Femur (tissue), 1 donor: ENCODE results near the gene FGR.

ENCODE experiments used
- DNase-seq: peaks from one replicate; pipeline ENCODE4 v3.0.0-alpha.2; 2017

The FGR gene

DNA sequence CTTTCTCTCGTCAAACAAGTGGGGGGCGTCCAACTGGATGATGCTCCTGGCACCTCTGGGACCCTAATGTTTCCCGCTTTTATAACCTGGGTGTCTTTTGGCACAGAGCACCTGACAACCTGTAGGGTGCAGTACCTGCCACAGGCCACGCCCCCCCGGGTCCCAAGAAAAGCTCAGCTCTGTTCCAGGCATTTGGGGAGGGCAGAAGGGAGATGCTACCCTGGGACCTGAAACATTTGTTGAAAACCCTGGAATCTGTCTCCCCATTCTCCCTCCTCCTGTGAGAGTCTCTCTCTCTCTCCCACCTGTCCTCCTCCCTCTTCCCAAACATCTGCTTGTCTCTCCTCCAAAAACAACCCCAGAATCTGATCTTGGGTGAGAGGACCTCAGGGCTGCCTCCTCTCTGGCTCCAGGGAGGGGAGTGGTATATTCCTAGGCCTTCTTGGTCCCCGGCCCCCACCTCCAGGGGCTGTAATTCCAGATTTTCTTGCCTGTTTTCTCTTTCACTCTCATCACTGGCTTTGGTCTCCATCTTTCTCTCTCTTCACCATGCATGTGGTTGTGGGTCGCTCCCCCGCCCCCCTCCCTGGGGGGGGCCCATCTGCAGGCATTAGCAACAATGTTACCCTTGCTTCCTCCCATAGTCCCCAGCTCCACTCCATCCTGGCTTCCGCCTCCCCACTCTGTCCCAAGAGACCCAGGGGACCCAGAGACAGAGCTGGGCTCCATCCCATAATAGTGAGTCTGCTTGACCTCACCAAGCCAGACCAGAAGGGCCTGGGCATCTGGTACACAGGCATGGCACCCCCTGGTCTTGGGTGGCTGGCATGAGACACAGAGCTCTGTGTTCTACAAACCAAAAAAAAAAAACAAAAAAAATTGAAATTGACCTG, 35.1 kb downstream of the FGR start:
- DNase-seq: peak; percentile 39

DNA sequence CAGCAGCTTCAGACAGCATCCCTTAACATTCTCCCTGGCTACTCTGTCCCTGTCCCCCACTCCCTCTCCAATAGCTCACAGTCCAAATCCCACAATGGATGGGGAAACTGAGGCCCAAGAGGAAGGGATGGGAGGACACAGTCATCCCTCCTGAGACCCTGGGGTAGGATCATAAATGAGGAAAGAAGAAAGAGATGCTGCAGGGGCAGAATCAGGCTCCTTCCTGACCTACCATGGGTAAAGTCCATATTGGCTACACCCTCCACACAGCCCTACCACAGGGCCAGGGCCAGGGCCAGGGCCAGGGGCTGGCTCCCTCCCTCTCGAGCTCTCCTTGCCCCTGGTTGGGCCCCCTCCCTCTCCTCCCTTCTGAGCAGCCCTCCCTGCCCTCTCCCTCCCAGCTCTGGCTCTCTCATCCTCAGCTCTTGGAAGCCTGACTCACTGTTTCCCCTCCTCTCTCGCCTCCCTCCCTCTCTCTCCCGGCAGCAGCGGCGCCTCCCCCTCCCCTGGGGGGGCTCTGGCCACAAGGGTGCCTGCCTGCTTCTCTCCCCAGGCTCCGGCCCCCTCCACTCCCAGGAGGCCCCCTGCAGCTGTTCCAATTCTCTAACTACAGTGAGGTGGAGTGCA, 36.0 kb downstream of the FGR start:
- DNase-seq: peak; percentile 92

DNA sequence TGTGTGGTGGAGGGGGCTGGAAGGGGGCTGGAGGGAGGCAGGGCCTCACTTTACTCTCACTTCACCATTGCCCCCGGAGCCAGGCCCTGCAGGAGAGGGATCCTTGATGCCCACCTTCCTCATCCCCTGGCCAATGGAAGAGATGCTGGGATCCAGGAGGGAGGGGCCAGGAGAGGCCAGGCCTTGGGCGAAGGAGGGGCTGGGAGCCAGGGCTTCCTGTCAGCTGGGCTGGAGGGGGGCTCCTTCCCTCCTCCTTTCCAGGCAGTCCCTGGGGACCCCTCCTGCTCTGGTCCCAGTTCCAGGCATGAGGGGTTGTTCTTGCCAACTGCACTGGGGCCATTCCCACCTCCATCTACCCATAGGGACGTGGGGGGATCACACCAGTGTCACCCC, 36.7 kb downstream of the FGR start:
- peak; percentile 80 for DNase-seq

DNA sequence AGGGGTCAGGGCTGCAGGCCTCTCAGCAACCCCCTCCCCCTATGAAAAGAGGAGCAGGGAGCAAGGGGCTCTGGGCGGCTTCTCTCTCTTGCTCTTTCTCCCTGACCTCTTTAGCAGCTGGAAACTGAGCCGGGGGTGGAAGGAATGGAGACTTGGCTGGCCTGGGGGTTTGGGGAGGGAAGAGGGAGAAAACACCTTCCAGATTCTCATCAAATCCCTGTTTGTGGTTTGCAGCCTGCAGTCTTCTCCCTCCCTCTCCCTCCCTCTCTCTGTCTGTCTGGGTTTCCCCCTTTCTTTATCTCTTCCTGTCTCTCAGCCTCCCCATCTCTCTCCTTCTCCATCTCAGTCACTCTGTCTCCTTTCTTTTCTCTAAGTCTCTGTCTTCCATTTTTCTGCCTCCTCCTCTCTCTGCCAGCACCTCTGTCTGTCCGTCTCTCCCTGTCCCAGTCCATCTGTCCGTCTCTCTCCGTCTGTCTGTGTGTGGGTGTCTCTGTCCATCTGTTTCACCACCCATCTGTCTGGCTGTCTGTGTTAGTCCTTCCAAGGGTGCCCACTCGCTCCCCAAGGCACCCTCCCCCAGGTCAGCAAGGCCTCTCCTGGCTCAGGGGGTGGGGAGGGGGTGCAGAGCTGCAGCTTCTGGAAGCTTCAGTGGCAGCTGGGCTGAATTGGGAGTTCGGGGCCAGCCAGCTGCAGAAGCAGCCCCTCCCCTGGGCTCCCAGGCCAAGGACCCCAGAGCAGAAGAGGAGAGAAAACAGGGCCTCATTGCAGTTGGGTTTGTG, 37.3 kb downstream of the FGR start:
- DNase-seq: peak; percentile 78

DNA sequence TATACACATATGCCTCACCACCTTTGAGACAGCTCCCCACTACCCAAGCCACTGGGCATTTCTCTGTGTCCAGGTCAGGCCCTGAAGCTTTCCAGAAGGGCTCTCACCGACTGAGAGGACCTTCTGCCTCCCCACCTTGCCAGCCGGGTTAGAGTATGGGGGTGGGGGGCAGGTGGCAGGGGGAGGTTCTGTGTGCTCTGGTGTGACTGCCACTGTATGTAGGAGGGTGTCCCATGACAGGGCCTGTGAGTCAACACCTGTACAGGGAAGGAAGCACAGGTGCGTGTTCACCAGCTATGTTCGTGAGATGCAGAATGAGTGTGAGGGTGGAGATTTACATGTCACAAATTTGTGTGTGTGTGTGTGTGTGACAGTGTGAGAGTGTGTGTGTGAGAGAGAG, 38.0 kb downstream of the FGR start:
- no peak for DNase-seq

DNA sequence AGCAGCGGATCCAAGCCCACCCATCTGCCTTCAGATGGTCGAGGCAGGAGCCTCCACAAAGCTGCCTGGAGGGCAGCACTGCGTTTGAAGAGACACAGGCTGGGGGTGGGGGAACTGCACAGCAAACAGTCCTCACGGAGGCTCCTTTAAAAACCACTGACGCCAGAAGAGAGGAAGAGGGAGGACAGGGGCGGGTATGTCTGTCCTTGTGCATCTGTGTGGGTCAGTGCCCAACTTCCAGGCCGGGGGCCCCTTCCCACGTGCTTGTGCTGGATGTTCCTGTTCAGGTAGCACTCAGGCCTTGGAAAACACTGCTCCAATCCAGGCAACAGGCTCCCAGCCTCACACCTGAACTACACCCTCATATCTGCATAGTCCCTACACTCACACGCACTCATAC, 38.7 kb downstream of the FGR start:
- no peak for DNase-seq

DNA sequence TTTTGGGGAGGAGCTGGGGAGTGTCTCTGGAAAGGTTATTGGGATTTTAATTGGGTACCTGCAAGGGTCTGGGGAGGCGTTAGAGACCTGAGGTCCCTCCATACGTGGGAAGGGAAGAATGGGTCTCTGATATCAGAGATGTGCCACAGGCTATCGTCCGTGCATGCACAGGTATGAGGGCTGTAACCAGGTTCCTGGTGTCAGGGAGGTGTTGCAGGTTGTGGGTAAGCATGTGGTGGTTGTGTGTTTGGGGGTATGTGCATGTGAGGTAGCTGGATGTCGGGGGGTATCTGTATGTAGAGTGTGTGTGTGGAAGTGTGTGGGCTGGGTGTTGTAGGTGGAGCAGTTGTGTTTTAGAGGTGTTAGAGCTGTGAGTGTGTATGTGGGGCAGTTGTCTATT, 39.4 kb downstream of the FGR start:
- DNase-seq: no peak

DNA sequence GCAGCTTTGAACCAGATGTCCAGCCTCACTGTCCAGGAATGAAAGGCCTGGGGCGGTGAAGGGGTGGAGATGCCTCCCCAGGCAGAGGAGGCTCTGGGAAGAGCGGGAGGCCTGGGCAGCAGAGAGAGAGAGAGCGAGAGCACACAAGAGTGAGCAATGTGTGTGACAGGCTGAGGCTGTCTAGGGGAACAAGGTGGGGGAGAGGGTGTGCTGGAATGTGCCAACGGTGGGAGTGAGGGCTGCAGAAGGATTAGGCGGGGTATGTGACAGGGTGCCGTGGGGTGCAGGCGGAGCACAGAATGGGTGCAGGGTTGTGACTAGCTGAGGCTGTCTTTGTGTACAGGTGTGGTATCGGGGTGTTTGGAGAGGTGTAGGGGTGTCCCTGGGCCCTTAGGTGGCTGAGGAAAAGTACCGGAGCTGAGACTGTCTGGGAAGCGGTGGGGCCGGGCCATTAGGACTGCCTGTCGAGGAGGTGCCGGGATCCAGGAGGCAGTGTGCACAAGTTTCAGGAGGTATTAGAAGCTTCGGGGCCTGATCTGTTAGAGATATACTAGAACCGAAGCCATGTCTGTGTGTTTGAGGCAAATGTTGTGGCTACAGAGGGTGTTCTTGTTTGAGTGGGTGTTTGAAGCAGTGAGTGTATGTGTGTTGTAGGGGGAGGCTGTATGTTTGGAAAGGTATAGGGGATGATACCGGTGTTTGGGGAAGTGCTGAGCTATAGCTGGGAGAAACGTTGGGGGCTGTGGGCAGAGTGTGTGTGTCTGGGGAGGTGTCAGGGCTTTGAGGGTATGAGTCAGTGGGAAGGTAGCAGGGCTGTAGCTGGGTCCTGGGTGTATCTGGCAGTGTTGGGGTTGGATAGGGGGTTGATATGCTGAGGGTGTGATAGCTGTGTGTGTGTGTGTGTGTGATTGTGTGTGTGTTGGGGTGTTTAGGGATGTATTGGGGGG, 40.1 kb downstream of the FGR start:
- no peak for DNase-seq

DNA sequence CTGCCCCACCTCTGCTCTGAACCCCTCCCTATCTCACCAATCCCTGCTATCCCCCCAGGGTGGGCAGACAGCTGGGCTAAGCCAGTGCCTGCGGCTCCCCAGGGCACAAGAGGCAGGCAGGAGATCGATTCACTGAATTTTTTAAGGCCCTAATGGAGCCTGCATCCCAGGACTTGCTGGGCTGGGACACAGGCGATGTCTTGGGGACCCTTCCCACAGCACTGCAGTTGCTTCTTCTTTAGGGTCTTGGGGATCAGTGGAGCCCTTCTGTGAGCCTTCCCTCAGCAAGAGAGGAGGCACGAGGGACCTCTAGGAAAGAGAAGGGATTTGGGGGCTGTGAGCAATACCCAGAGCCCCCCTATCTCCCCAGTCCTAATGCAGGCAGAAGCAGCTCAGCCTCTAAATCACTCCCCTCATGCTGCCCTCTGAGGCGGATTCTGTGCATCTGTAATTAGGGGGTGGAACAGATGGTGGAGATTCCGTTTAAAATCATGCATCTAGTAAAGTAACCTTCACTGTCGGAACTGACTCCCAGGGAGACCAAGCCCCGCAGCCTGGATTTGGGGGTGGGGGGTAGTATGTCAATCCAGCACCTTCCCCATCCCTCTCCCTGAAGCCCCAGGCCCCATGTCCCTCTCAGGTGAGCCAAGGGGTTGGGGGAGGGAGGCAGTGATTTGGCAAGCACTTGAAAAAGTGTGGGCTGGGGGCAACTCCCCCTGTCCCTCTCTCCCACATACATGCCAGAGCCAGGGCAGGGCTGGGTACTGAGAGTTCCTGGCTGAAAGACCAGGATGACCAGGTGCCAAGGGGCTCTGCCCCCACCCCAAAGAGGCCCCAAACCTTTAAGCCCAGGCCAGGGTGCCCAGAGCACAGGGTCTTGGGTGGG, 41.1 kb downstream of the FGR start:
- DNase-seq: peak; percentile 28

DNA sequence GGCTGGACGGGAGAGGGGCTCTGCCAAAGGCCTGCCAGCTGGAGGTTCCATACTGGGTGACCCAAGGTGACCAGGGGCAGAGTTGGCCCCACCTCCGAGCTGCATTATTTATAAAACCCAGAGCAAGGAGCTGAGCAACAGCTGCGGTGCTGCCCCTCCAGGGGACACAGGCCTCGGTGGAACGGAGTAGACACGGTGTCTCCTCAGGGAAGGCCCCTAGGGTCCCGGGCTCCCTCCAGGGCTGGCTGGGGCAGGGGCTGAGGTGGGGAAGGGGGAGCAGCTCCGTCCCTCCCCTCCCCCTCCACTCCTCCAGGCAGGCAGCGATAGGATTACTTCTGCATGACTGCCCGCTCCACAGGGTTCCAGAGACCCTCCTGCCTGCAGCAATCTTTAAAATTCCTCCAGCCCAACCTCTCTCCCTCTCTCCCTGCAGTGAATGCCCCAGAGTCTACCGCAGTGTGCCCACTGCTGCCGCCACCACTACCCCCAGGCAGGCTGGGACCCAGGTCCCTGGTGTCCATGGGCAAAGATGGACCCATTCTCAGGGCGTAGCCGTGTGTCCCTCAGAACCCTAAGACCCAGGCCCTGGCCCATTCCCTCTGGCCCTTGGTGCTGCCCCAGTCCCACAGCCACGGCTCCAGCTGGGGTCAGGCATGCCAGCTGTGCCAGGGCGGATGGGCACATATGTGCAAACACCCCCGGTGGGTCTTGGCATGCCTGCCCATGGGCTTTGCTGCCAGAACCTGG, 41.9 kb downstream of the FGR start:
- peak; percentile 53 for DNase-seq

DNA sequence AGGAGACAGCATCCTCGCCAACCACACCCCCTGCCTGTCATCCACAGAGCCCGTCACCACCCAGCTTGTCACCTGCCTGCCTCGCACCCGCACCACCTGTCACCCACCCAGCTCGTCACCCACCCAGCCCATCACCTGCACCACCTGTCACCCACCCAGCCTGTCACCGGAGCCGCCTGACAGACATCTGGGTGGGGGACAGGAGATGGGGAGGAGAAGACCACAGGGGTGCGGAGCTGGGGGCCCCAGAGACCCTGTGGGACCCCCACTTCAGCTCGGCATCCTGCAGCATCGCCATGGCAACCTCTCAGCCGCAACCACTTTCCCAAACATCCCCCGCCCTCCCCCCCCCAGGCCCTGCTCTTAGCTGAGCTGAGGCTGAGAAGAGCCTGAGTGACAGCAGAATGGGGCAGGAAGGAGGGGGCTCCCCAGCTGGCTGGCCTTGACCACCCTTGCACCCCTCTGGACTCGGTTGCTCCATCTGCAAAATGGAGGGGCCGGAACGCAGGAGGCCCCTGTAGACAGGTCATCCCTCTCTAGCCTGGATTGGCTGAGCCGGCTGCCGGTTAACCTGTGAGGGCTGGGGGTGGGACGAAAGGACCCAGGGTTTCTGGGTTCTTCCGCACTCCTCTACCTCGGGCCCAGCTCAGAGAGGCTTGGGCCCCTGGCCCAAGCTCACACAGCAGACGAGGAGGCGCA, 42.6 kb downstream of the FGR start:
- DNase-seq: no peak

DNA sequence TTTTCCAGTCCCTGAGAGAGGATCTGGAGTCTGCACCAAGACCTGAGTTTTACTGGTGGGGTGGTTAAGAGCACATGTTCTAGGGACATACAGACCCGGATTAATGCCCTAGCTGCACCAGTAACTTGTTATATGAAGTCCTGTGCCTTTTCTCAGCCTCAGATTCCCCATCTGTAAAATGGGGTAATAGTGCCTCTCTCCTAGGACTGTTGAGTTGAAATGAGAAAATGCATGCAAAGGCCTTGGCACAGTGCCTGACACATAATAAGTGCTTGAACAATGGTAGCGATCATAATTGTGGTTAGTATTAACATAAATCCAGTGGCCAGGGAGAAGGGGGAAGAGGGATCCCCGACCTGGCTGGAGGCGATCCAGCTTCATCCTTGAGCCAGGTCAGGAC, 43.4 kb downstream of the FGR start:
- DNase-seq: no peak

DNA sequence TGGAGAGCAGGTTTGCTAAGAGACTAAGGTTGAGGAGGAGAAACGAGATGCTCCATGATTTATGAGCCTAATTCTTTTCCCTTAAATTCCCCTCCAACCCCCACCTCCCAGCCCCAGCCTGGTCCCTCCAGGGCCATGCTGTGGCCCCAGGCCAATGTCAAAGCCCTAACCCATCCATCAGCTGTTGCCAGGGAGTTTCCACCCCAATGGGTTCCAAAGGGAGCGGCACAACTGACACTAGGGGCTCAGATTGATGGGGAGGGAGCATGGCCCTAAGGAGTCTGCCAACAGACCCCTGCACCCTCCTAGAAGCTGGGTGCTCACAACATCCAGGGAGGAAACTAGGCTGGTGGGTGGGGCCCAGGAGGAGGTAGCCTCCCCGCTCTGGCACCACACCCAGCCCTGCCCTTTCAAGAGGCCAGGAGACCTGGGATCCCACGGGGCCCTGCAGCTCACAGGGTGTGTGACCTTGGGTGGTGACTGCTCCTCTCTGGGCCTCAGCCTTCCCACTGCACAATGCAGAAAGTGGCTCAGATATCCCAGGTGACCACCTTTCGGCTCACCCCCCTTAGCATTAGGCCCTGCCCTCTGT, 44.0 kb downstream of the FGR start:
- no peak for DNase-seq

DNA sequence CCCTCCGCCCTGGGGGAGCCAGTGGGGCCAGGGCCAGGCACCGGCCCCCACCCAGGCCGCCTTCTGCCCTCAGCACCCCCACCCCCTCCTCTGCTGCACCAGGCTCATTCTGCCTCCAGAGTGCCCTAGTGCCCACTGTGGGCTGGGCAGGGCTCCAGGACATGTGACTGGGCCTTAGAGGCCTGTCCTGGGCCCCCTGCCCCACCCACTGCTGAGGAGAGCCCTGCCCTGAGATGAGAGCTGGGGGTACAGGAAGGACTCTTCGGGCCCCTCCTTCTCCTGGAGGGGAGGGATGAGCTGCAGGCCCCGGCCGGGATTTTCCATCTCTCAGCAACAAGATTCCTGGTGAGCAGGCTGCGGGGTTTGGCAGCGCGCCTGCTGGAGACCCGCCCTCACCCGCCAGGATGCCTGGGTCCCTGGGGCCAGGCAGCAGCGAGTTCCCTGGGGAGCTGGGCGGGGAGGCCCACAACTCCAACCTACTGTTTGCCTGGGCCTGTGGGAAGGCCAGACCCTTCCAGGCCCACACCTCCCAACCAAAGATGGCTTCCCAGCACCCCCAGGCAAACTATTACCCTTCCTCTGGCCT, 45.1 kb downstream of the FGR start:
- DNase-seq: peak; percentile 71

DNA sequence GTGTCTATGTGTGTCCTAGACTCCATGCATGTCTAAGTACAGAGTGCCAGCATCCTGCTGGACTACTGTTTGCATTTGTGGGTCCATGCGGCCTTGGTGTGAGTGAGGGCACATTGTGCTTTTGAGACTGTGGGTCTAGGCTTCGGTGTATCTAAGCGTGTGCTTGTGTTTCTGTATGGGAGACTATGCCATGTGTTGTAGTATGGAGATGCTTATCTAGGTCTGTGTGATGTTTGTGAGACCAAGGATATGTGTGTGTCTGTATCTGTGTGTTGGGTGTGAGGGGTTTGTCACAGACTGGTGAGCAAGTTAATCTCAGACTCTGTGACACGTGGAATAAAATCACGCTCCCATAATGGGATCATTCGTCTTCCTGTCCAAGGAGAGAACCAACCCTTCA, 45.5 kb downstream of the FGR start:
- no peak for DNase-seq

DNA sequence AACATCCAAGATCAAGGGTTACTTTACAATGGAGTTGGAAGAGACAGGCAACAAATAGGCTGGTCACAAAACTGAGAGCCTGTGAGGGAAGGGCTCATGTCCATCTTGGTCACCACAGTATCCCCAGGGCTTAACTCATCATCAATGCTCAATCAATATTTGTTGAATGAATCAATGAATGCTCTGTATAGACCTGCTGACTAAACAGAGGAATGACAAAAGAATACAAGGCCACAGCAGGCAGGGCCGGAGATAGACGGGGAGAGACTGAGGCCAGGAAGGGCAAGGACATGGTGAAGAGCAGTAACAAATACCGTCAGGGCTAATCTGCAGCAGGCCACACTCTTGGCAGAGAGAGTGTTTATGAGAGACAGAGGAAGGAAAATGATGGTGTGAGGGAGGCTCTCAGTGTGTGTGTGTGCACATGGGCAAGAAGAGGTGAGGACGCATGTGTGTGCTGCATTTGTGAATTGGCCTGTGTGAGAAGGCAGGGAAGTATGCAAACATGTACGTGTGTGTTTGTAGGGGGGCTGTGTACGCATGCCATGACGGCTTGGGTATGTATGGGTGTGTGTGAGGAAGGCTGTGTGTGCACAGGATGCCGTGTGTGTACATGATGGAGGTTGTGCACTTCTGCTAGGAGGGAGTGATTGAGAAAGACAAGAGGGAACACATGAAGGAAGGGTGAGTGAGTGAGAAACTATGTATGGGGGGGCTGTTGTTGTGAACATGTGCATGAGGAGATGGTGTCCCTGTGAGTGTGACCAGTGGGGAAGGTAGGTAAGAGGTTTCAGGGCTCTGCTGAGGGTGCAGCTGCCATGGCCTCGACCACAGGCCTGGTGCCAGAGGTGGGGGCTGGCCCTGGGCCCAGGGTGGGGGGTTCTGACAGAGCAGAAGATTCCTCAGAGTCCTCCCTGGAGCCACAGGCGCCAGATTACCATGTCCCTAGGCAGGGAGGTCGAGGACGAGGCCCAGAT, 46.4 kb downstream of the FGR start:
- DNase-seq: no peak

DNA sequence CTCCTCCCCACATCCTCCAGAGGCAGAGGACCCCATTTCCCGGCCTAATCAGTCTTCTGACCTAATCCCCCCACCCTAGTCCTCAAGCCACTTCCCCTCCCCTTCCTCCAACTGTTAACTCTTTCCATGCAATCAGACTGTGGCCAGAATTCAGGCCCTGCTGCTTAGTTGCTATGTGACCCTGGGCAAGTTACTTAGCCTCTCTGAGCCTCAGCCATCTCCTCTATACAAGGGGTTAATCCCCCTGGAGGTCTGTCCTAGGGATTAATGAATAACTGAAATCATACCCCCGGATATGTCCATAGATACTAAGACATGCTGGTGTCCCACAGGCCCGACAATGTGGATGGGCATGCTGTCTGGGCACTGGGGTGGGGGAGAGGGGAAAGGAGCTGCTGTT, 49.3 kb downstream of the FGR start:
- no peak for DNase-seq

DNA sequence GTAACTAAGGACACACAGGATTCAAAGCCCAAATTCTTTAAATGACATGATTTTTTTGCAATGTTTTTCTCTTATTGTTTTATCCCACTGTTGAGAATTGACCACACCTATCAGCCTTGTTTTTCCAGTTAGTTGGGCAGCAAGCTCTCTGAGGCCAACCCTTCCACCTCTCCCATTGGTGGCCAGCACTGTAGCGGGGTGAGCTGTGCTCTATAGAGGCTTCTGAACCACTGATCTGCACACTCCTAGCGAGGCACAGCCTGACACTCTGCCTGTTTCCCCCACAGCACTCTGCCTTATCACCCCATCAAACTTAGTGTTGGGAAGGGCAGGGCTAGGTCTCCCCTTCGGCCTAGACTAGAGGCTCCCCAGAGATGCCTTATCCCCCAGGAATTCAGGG, 50.5 kb downstream of the FGR start:
- DNase-seq: no peak
